MG63 (cell line): ENCODE measurements around the gene KCNMA1. TPM values are rescaled to one million over a fixed set of nuclear protein-coding genes. Genes with fewer than 3 reads are reported as not detected.

ENCODE experiments used
- DNase-seq: peaks from one replicate; pipeline ENCODE4 v3.0.0-alpha.2; 2020
- H3K27me3 ChIP-seq: fragments of 250-450 bp; sonication (Bioruptor Pico); 2 replicates; pipeline ENCODE4 v1.5.1; 2020; ENCODE audit warnings: mild to moderate bottlenecking, moderate library complexity
- H3K36me3 ChIP-seq: fragments of 250-450 bp; sonication (Bioruptor Pico); 2 replicates; pipeline ENCODE4 v1.5.1; 2020; ENCODE audit warnings: mild to moderate bottlenecking, moderate library complexity
- H3K4me3 ChIP-seq: fragments of 250-450 bp; sonication (Bioruptor Pico); 2 replicates; pipeline ENCODE4 v1.5.1; 2020; ENCODE audit warnings: mild to moderate bottlenecking, moderate library complexity
- H3K9me3 ChIP-seq: fragments of 250-450 bp; sonication (Bioruptor Pico); 2 replicates; pipeline ENCODE4 v1.5.1; 2020; ENCODE audit warnings: mild to moderate bottlenecking, moderate library complexity
- total RNA-seq: library from RNA; depleted of rRNA; stranded (reverse); fragments of >200 nt; shearing (Covaris generic); gene quantifications from 2 replicates; pipeline ENCODE4 v1.2.3, GENCODE V29; 2014; ENCODE audit warnings: low replicate concordance

Gene KCNMA1
- total RNA-seq, 1 experiment from 2014 or later, result 40.8 TPM

GRCh38 chr10:77214799-77215198 is 422.8 kb downstream of the KCNMA1 start:
- DNase-seq, result no peak
- H3K27me3 ChIP-seq, result no peaks in the 10 kb centered on the region
- H3K4me3 ChIP-seq, result no peak overlapping the region
- no peaks in the 10 kb centered on the region for H3K9me3 ChIP-seq
- no peaks in the 10 kb centered on the region; the same call in 1 of the 2 replicates for H3K36me3 ChIP-seq

DNA sequence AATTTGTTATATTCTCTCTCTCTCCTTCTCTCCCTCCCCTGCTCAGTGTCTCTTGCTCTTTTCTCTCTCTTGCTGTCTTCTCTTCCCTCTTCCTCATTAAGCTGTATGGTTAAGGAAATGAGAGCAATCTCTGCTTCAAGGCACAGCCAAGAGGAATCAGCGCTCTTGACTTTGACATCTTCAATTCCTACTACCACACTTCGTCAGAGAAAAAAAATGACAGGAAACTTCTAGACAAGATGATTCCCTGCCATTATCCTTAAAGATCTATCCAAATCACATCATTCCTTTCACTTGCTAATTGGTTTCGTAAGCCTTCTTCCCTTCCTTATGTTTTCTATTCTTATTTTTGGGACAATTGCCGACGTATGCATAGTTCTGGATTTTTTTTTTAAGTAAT is 425.0 kb downstream of the KCNMA1 start:
- H3K27me3 ChIP-seq, result no peaks in the 10 kb centered on the region
- no peak overlapping the region for H3K4me3 ChIP-seq
- no peaks in the 10 kb centered on the region; the same call in 1 of the 2 replicates for H3K36me3 ChIP-seq
- H3K9me3 ChIP-seq, result no peaks in the 10 kb centered on the region
- no peak for DNase-seq

- no peak overlapping the region for H3K4me3 ChIP-seq
- H3K36me3 ChIP-seq, result no peaks in the 10 kb centered on the region; the same call in 1 of the 2 replicates
- no peaks in the 10 kb centered on the region for H3K27me3 ChIP-seq
Measured at GRCh38 chr10:77210645-77211044, 427.0 kb downstream of the KCNMA1 start.

GRCh38 chr10:77208684-77209256 is 428.8 kb downstream of the KCNMA1 start:
- peaks cover 12% of the 10 kb centered on the region; the same call in 1 of the 2 replicates for H3K9me3 ChIP-seq
- H3K4me3 ChIP-seq, result no peak overlapping the region
- H3K36me3 ChIP-seq, result no peaks in the 10 kb centered on the region; the same call in 1 of the 2 replicates
- H3K27me3 ChIP-seq, result no peaks in the 10 kb centered on the region
- DNase-seq, result no peak

More at GRCh38 chr10:77210645-77211044, 427.0 kb downstream of the KCNMA1 start:
- H3K9me3 ChIP-seq, result no peaks in the 10 kb centered on the region
- no peak for DNase-seq

GRCh38 chr10:77207828-77208185 is 429.8 kb downstream of the KCNMA1 start:
- no peak overlapping the region for H3K4me3 ChIP-seq
- no peak for DNase-seq
- no peaks in the 10 kb centered on the region; the same call in 1 of the 2 replicates for H3K36me3 ChIP-seq
- H3K27me3 ChIP-seq, result no peaks in the 10 kb centered on the region
- H3K9me3 ChIP-seq, result peaks cover 12% of the 10 kb centered on the region; the same call in 1 of the 2 replicates

GRCh38 chr10:77207182-77207827 is 430.3 kb downstream of the KCNMA1 start:
- H3K27me3 ChIP-seq, result no peaks in the 10 kb centered on the region
- peaks cover 12% of the 10 kb centered on the region; the same call in 1 of the 2 replicates for H3K9me3 ChIP-seq
- no peaks in the 10 kb centered on the region; the same call in 1 of the 2 replicates for H3K36me3 ChIP-seq
- no peak for DNase-seq
- H3K4me3 ChIP-seq, result no peak overlapping the region

DNA sequence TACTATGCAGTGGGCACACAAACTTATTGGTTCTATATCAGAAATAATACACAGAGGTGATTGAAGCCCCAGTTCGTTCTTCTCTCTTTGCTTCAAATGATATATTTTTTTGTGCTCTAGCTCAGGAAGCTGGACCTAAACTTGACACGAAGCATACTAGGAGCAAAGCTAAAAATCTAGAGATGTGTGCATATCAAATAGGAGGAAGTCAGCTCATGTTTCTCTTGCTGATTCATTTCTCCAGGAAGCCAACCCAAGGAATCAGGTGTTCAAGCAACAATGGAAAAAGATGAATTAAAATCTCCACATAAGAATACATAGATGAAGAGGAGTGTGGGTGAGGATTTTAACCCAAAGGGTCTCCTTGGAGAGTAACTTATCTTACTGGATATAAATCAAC is 432.5 kb downstream of the KCNMA1 start:
- H3K27me3 ChIP-seq, result no peaks in the 10 kb centered on the region
- H3K4me3 ChIP-seq, result no peak overlapping the region
- H3K9me3 ChIP-seq, result peaks cover 12% of the 10 kb centered on the region; the same call in 1 of the 2 replicates
- no peaks in the 10 kb centered on the region; the same call in 1 of the 2 replicates for H3K36me3 ChIP-seq
- no peak for DNase-seq

GRCh38 chr10:77204171-77204570 is 433.4 kb downstream of the KCNMA1 start:
- Histone ChIP-seq H3K9me3 (peaks cover 12% of the 10 kb centered on the region; the same call in 1 of the 2 replicates), H3K36me3 (no peaks in the 10 kb centered on the region; the same call in 1 of the 2 replicates), H3K27me3 (no peaks in the 10 kb centered on the region), H3K4me3 (no peak overlapping the region)
- DNase-seq, result no peak

- no peaks in the 10 kb centered on the region for H3K27me3 ChIP-seq
- H3K9me3 ChIP-seq, result peaks cover 12% of the 10 kb centered on the region; the same call in 1 of the 2 replicates
Measured at GRCh38 chr10:77202857-77203256, 434.8 kb downstream of the KCNMA1 start.

GRCh38 chr10:77201135-77202106 is 436.2 kb downstream of the KCNMA1 start:
- Histone ChIP-seq H3K36me3 (no peaks in the 10 kb centered on the region; the same call in 1 of the 2 replicates), H3K27me3 (no peaks in the 10 kb centered on the region), H3K4me3 (no peak overlapping the region), H3K9me3 (peaks cover 12% of the 10 kb centered on the region; the same call in 1 of the 2 replicates)
- no peak for DNase-seq

More at GRCh38 chr10:77202857-77203256, 434.8 kb downstream of the KCNMA1 start:
- H3K4me3 ChIP-seq, result no peak overlapping the region
- no peaks in the 10 kb centered on the region; the same call in 1 of the 2 replicates for H3K36me3 ChIP-seq
- DNase-seq, result no peak

DNA sequence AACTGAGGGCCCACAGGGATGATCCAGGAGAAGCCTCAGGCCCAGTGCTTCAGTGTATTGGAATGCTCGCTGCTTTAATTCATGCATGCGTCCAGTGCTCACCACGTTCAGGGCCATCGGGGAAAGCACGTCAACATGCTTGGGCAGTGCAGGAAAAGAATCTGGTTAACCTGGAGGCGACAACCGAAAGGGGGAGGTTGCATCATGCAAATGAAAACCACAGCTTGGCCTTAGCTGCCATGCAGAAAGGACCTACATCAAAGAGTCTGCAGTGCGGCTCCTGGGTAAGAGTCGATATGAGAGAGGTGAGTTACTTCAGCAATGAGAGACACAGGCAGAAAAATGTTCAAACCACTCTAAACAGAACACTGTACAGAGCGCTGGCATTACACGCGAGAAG is 440.1 kb downstream of the KCNMA1 start:
- no peak for DNase-seq
- H3K36me3 ChIP-seq, result no peaks in the 10 kb centered on the region
- H3K27me3 ChIP-seq, result no peaks in the 10 kb centered on the region
- no peaks in the 10 kb centered on the region for H3K9me3 ChIP-seq
- no peak overlapping the region for H3K4me3 ChIP-seq

- no peak overlapping the region for H3K4me3 ChIP-seq
- no peak for DNase-seq
Measured at GRCh38 chr10:77196614-77197013, 441.0 kb downstream of the KCNMA1 start.

DNA sequence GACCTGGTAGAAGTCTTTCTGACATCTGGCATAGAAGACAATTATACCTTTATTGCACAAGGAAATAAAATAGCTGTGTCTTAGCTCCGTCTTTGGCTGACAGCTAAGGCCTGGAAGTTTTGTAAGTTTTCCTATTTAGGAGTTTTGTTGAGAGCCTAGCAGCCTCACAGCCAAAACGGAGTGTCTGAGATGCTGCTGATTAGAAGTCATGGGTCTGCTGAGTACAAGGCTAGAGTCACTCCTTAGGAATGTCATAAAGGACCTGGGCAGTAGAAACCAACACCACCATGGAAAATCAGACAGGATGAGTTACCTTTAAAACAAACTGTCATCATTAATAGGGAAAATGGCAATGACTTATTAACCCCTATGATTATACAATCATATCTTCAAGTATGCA is 442.5 kb downstream of the KCNMA1 start:
- Histone ChIP-seq H3K27me3 (no peaks in the 10 kb centered on the region), H3K4me3 (no peak overlapping the region), H3K9me3 (no peaks in the 10 kb centered on the region), H3K36me3 (0 out of 2 replicates have a peak, but pooled peaks cover 2% of the 10 kb centered on the region)
- peak; percentile 31 for DNase-seq

More at GRCh38 chr10:77196614-77197013, 441.0 kb downstream of the KCNMA1 start:
- Histone ChIP-seq H3K27me3 (no peaks in the 10 kb centered on the region), H3K36me3 (0 out of 2 replicates have a peak, but pooled peaks cover 2% of the 10 kb centered on the region), H3K9me3 (no peaks in the 10 kb centered on the region)

- H3K4me3 ChIP-seq, result no peak overlapping the region
- H3K9me3 ChIP-seq, result no peaks in the 10 kb centered on the region
- no peak for DNase-seq
- H3K27me3 ChIP-seq, result no peaks in the 10 kb centered on the region
- 0 out of 2 replicates have a peak, but pooled peaks cover 2% of the 10 kb centered on the region for H3K36me3 ChIP-seq
Measured at GRCh38 chr10:77193001-77193400, 444.6 kb downstream of the KCNMA1 start.

- no peak for DNase-seq
- no peaks in the 10 kb centered on the region for H3K9me3 ChIP-seq
- no peaks in the 10 kb centered on the region for H3K27me3 ChIP-seq
- H3K36me3 ChIP-seq, result 0 out of 2 replicates have a peak, but pooled peaks cover 2% of the 10 kb centered on the region
- H3K4me3 ChIP-seq, result no peak overlapping the region
Measured at GRCh38 chr10:77192402-77192801, 445.2 kb downstream of the KCNMA1 start.

DNA sequence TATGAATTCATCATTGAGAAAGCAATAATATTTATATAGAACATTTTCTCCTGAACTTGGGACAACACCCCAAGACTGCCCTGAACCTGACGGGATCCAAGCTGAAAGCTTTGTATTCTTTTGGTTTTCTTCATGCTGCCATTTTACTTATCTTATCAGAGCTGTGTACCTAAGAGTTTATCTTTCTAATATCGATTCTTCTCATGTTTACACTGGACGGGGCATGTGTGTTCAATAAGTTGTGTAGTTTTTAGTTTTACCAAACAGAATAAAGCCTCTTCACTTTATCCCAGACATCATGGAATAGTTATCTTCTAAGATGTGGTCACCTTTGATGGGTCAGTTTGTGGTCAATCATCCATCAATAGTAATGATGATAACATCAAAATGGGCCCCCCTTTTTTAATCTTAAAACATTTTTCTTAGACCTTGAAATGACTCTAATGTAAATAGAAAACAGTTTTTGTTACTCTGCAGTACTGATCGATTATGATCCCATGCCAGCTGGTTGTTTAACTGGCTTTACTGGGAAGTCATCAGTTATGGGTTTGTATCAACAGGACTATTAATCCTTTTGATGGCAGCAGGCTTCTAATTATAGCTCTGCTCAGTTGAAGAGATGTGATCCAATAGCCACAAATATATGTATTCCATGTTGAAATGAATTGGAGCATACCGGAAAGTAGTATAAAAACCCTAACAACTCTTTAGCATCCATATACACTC is 446.1 kb downstream of the KCNMA1 start:
- no peak overlapping the region for H3K4me3 ChIP-seq
- no peak for DNase-seq
- H3K9me3 ChIP-seq, result no peaks in the 10 kb centered on the region
- no peaks in the 10 kb centered on the region for H3K27me3 ChIP-seq
- peaks cover 2% of the 10 kb centered on the region; the same call in 1 of the 2 replicates for H3K36me3 ChIP-seq
